ENCODE results near the gene CLMN. TPM values are rescaled to one million over a fixed set of nuclear protein-coding genes. Genes with fewer than 3 reads are reported as not detected.

Gene CLMN
- total RNA-seq, 1 experiment from 2014 or later = 33.4 TPM

DNA sequence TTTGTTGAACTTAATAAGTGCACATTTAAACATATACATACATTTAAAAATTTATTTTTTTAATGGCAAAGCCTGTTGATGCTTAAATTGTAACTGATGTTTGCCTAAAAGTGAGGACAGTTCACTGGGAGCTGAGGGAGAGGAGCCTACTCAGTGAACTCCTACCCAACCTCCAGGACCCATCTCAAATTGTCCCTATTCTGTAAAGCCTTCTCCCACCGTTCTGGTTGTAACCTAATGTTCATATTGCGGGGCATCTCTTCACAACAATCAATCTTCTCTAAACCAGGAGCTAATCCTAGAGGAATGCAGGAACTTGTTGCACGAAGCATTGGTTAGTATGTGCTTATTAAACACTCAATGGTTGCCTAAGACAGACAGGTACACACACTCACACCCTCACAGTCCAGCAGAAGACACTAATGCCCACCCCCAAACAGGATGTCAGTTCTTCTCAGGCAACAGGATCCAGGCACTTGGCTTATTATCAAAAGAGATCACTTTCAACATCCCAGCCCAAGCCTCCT is 1.8 kb downstream of the CLMN start:
- Histone ChIP-seq H3K27ac (ENCODE audit: low read depth, low read length) (no peak overlapping the region), H3K36me3 (ENCODE audit: control insufficient read depth in 1 of 2, insufficient read depth in 2 of 2, low read length in 2 of 2) (no peaks in the 10 kb centered on the region), H3K9ac (ENCODE audit: low read length) (no peak overlapping the region), H3K4me1 (ENCODE audit: control insufficient read depth in 1 of 2, insufficient read depth in 2 of 2, low read length in 2 of 2) (peaks cover 20 to 54% of the 10 kb centered on the region in 2 experiments), H3K9me2 (ENCODE audit: insufficient read depth) (no peaks in the 10 kb centered on the region), H3K79me2 (ENCODE audit: insufficient read depth, low read length) (peaks cover 20% of the 10 kb centered on the region; the same call in 1 of the 2 replicates), H3K27me3 (ENCODE audit: insufficient read depth, low read length) (no peaks in the 10 kb centered on the region), H2AFZ (ENCODE audit: low read depth, low read length, poor library complexity, severe bottlenecking) (no peak overlapping the region), H3K4me2 (ENCODE audit: low read length) (no peak overlapping the region; the same call in 1 of the 2 replicates), H3K9me3 (ENCODE audit: control insufficient read depth in 1 of 2, insufficient read depth in 1 of 2, low read depth in 1 of 2, low read length in 2 of 2) (no peaks in the 10 kb centered on the region), H4K20me1 (ENCODE audit: insufficient read depth) (no peaks in the 10 kb centered on the region), H3K4me3 (replicated peaks in 1 of 2; ENCODE audit: low read depth in 1 of 2, low read length in 2 of 2) (no peak overlapping the region)
- TSS peak; percentile 37 for BruUV-seq (replicated peaks)
- DNase-seq (ENCODE audit: low read depth, low spot score) (no peak), ATAC-seq (no peak)
- CTCF ChIA-PET = no interaction called here
- no peak for TF ChIP-seq CEBPB (IDR thresholded peaks at IDR 0.05; ENCODE audit: low read depth)
- no peak for TF ChIP-seq TCF7L2 (IDR thresholded peaks at IDR 0.05; ENCODE audit: borderline replicate concordance, extremely low read depth, insufficient read depth, insufficient read length)
- TF ChIP-seq, protein P1, sequence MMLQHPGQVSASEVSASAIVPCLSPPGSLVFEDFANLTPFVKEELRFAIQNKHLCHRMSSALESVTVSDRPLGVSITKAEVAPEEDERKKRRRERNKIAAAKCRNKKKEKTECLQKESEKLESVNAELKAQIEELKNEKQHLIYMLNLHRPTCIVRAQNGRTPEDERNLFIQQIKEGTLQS (IDR thresholded peaks at IDR 0.05) = no peak
- TF ChIP-seq JUND (IDR thresholded peaks at IDR 0.05) = no peak
- TF ChIP-seq EGR1 (IDR thresholded peaks at IDR 0.05; ENCODE audit: low read depth) = no peak
- no peak for TF ChIP-seq EZH2 (IDR thresholded peaks at IDR 0.05)
- TF ChIP-seq RAD21 (IDR thresholded peaks at IDR 0.05; ENCODE audit: low read depth) = no peak
- TF ChIP-seq ZFX (IDR thresholded peaks at IDR 0.05) = no peak
- TF ChIP-seq CBX3 (IDR thresholded peaks at IDR 0.05; ENCODE audit: low read depth) = no peak
- no peak for TF ChIP-seq SRF (IDR thresholded peaks at IDR 0.05; ENCODE audit: low read depth)
- no peak for TF ChIP-seq ELF1 (IDR thresholded peaks at IDR 0.05; ENCODE audit: borderline replicate concordance, low read depth)
- TF ChIP-seq, protein P2, sequence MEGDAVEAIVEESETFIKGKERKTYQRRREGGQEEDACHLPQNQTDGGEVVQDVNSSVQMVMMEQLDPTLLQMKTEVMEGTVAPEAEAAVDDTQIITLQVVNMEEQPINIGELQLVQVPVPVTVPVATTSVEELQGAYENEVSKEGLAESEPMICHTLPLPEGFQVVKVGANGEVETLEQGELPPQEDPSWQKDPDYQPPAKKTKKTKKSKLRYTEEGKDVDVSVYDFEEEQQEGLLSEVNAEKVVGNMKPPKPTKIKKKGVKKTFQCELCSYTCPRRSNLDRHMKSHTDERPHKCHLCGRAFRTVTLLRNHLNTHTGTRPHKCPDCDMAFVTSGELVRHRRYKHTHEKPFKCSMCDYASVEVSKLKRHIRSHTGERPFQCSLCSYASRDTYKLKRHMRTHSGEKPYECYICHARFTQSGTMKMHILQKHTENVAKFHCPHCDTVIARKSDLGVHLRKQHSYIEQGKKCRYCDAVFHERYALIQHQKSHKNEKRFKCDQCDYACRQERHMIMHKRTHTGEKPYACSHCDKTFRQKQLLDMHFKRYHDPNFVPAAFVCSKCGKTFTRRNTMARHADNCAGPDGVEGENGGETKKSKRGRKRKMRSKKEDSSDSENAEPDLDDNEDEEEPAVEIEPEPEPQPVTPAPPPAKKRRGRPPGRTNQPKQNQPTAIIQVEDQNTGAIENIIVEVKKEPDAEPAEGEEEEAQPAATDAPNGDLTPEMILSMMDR (IDR thresholded peaks at IDR 0.05 in 2 of 3, conservative IDR thresholded peaks at IDR 0.05 in 1 of 3; ENCODE audit: borderline replicate concordance in 1 of 3, insufficient read depth in 1 of 3, low read depth in 2 of 3, low read length in 2 of 3) = no peak
- no peak for TF ChIP-seq SP1 (IDR thresholded peaks at IDR 0.05; ENCODE audit: low read depth)
- no peak for TF ChIP-seq POLR2A (IDR thresholded peaks at IDR 0.05; ENCODE audit: borderline replicate concordance, extremely low read depth, insufficient read depth, insufficient read length)
- TF ChIP-seq ZNF274 (IDR thresholded peaks at IDR 0.05; ENCODE audit: low read depth, low read length) = no peak
- TF ChIP-seq, protein P3, sequence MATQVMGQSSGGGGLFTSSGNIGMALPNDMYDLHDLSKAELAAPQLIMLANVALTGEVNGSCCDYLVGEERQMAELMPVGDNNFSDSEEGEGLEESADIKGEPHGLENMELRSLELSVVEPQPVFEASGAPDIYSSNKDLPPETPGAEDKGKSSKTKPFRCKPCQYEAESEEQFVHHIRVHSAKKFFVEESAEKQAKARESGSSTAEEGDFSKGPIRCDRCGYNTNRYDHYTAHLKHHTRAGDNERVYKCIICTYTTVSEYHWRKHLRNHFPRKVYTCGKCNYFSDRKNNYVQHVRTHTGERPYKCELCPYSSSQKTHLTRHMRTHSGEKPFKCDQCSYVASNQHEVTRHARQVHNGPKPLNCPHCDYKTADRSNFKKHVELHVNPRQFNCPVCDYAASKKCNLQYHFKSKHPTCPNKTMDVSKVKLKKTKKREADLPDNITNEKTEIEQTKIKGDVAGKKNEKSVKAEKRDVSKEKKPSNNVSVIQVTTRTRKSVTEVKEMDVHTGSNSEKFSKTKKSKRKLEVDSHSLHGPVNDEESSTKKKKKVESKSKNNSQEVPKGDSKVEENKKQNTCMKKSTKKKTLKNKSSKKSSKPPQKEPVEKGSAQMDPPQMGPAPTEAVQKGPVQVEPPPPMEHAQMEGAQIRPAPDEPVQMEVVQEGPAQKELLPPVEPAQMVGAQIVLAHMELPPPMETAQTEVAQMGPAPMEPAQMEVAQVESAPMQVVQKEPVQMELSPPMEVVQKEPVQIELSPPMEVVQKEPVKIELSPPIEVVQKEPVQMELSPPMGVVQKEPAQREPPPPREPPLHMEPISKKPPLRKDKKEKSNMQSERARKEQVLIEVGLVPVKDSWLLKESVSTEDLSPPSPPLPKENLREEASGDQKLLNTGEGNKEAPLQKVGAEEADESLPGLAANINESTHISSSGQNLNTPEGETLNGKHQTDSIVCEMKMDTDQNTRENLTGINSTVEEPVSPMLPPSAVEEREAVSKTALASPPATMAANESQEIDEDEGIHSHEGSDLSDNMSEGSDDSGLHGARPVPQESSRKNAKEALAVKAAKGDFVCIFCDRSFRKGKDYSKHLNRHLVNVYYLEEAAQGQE (IDR thresholded peaks at IDR 0.05; ENCODE audit: low read depth) = no peak
- no peak for TF ChIP-seq FOSL1 (IDR thresholded peaks at IDR 0.05; ENCODE audit: low read depth)
- no peak for TF ChIP-seq EZH2phosphoT487 (IDR thresholded peaks at IDR 0.05; ENCODE audit: borderline replicate concordance)
- no peak for TF ChIP-seq POLR2AphosphoS5 (IDR thresholded peaks at IDR 0.05; ENCODE audit: low read depth, low read length)
- intact Hi-C loops (cut with micrococcal nuclease) = no loop called here
- RAD21 ChIA-PET (ENCODE audit: low non-redundant PET in 1 of 2, low total read pairs in 2 of 2, uncharacterized antibody in 2 of 2, unreplicated experiment in 2 of 2) = no interaction called here
- POLR2A ChIA-PET = no interaction called here
